Measurements from ENCODE around the gene TMEM219.

The TMEM219 gene

DNA sequence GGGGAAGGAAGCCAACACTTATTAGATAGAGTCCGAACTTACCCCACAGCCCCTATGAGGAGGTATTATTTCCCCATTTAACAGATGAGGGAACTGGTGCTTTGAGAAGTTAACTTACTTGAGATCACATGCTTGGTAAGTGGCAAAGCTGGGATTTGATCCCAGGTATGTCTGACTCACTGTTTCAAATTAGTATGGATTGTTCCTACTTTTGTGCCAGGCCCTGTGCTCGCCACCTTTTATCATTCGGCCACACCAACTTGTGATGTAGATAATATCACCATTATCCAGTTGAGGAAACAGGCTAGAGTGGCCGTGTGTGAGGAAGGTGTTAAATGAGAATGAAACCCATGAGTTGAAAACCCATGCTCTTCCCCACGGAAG is 22.9 kb downstream of the TMEM219 start:
- DNase-seq (ENCODE audit: insufficient read length): no peak
- FAIRE-seq: no peak
- TF ChIP-seq POLR2AphosphoS5 (IDR thresholded peaks at IDR 0.05; ENCODE audit: low read depth, low read length) (no peak), TAF1 (IDR thresholded peaks at IDR 0.05; ENCODE audit: borderline replicate concordance, low read depth, low read length) (no peak)

DNA sequence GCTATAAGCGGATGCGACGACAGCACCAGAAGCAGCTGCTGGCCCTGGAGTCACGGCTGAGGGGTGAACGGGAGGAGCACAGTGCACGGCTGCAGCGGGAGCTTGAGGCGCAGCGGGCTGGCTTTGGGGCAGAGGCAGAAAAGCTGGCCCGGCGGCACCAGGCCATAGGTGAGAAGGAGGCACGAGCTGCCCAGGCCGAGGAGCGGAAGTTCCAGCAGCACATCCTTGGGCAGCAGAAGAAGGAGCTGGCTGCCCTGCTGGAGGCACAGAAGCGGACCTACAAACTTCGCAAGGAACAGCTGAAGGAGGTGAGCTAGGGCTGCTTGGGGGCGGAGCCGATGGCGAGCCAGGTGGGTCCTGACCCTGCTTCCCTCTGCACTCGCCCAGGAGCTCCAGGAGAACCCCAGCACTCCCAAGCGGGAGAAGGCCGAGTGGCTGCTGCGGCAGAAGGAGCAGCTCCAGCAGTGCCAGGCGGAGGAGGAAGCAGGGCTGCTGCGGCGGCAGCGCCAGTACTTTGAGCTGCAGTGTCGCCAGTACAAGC is 23.5 kb downstream of the TMEM219 start:
- no peak for TF ChIP-seq POLR2AphosphoS5 (IDR thresholded peaks at IDR 0.05; ENCODE audit: low read depth, low read length)
- no peak for TF ChIP-seq TAF1 (IDR thresholded peaks at IDR 0.05; ENCODE audit: borderline replicate concordance, low read depth, low read length)
- TF ChIP-seq POLR2A (IDR thresholded peaks at IDR 0.05; ENCODE audit: low read depth, low read length): no peak
- no peak for DNase-seq (ENCODE audit: insufficient read length)
- no peak for FAIRE-seq

DNA sequence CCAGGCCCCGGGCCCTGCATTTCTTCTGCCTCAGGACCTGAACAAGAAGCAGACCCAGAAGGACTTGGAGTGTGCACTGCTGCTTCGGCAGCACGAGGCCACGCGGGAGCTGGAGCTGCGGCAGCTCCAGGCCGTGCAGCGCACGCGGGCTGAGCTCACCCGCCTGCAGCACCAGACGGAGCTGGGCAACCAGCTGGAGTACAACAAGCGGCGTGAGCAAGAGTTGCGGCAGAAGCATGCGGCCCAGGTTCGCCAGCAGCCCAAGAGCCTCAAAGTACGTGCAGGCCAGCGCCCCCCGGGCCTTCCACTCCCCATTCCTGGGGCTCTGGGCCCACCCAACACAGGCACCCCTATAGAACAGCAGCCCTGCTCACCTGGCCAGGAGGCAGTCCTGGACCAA is 24.4 kb downstream of the TMEM219 start:
- FAIRE-seq (no peak), DNase-seq (ENCODE audit: insufficient read length) (no peak)
- no peak for TF ChIP-seq POLR2AphosphoS5 (IDR thresholded peaks at IDR 0.05; ENCODE audit: low read depth, low read length)
- no peak for TF ChIP-seq POLR2A (IDR thresholded peaks at IDR 0.05; ENCODE audit: low read depth, low read length)
- TF ChIP-seq TAF1 (IDR thresholded peaks at IDR 0.05; ENCODE audit: borderline replicate concordance, low read depth, low read length): no peak

DNA sequence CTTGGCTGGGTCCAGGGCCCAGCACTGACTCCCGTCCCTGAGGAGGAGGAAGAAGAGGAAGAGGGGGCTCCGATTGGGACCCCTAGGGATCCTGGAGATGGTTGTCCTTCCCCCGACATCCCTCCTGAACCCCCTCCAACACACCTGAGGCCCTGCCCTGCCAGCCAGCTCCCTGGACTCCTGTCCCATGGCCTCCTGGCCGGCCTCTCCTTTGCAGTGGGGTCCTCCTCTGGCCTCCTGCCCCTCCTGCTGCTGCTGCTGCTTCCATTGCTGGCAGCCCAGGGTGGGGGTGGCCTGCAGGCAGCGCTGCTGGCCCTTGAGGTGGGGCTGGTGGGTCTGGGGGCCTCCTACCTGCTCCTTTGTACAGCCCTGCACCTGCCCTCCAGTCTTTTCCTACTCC is 25.1 kb downstream of the TMEM219 start:
- TF ChIP-seq POLR2AphosphoS5 (IDR thresholded peaks at IDR 0.05; ENCODE audit: low read depth, low read length): no peak
- no peak for TF ChIP-seq POLR2A (IDR thresholded peaks at IDR 0.05; ENCODE audit: low read depth, low read length)
- no peak for TF ChIP-seq TAF1 (IDR thresholded peaks at IDR 0.05; ENCODE audit: borderline replicate concordance, low read depth, low read length)
- DNase-seq (ENCODE audit: insufficient read length): no peak
- no peak for FAIRE-seq

DNA sequence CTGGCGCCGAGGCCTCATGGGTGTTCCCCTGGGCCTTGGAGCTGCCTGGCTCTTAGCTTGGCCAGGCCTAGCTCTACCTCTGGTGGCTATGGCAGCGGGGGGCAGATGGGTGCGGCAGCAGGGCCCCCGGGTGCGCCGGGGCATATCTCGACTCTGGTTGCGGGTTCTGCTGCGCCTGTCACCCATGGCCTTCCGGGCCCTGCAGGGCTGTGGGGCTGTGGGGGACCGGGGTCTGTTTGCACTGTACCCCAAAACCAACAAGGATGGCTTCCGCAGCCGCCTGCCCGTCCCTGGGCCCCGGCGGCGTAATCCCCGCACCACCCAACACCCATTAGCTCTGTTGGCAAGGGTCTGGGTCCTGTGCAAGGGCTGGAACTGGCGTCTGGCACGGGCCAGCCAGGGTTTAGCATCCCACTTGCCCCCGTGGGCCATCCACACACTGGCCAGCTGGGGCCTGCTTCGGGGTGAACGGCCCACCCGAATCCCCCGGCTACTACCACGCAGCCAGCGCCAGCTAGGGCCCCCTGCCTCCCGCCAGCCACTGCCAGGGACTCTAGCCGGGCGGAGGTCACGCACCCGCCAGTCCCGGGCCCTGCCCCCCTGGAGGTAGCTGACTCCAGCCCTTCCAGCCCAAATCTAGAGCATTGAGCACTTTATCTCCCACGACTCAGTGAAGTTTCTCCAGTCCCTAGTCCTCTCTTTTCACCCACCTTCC is 25.6 kb downstream of the TMEM219 start:
- TF ChIP-seq POLR2A (IDR thresholded peaks at IDR 0.05; ENCODE audit: low read depth, low read length) (no peak), POLR2AphosphoS5 (IDR thresholded peaks at IDR 0.05; ENCODE audit: low read depth, low read length) (no peak), TAF1 (IDR thresholded peaks at IDR 0.05; ENCODE audit: borderline replicate concordance, low read depth, low read length) (no peak)
- no peak for FAIRE-seq
- DNase-seq (ENCODE audit: insufficient read length): no peak

DNA sequence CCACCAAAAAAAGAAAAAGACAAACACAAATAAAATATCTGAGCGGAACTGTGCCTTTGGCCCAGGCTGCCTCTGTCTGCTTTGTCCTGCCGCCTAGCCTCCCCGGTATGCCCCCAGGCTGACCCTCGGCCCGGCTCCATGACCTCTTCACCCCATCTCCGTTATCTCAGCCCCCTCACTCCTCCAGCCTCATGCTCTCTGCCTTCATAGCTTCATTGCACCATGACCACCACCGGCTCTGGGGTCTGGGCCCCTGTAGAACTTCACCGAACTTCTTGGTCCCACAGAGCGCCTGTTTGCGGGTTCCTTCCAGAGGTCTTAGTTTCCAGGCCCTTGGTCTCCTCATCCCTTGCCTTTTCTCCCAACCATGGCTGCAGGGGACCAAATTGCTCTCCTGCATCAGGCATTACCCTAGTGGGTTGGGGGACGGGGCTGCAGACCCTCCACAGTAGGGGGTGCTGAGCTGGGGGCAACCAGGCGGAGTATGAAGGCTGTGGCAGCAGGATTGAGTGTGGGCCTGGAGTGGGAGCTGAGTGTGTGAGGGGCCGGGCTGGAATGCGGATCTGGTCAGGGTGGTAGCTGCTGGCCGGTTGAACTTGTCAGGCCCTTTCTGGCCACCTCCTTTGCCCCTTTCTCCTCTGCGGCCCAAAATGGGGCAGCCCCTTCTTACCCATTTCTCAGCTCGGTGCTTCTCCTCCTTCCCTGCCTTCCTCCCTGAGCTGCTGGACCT is 26.6 kb downstream of the TMEM219 start:
- no peak for DNase-seq (ENCODE audit: insufficient read length)
- FAIRE-seq: no peak
- TF ChIP-seq POLR2A (IDR thresholded peaks at IDR 0.05; ENCODE audit: low read depth, low read length) (no peak), POLR2AphosphoS5 (IDR thresholded peaks at IDR 0.05; ENCODE audit: low read depth, low read length) (no peak), TAF1 (IDR thresholded peaks at IDR 0.05; ENCODE audit: borderline replicate concordance, low read depth, low read length) (no peak)

DNA sequence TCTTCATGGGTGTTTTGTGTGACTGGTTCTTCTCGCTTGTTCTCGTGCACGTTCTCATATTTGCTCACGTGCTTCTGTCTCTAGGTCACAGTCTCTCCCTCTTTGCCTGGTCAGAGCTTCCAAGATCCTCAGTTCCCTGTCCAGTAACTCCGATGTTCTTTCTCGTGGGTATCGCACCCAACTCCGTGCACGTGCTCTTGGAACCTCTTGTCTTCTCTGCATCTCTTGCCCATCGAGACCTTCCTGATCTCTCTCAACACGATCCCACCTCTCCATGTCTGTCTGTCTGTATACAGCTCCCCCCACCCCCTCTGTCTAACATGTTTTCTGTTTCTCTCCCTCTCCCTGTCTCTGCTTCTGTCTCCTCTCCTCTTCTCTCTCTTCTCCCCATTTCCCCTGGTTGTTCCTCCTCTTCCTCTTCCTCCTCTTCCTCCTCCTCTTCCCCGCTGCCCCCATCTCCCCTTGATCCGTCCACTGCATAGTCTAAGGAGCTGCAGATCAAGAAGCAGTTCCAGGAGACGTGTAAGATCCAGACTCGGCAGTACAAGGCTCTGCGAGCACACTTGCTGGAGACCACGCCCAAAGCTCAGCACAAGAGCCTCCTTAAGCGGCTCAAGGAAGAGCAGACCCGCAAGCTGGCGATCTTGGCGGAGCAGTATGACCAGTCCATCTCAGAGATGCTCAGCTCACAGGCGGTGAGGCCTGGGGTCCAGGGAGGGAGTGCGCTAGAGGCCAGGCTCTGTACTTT is 27.4 kb downstream of the TMEM219 start:
- DNase-seq (ENCODE audit: insufficient read length) (no peak), FAIRE-seq (no peak)
- TF ChIP-seq TAF1 (IDR thresholded peaks at IDR 0.05; ENCODE audit: borderline replicate concordance, low read depth, low read length): no peak
- TF ChIP-seq POLR2A (IDR thresholded peaks at IDR 0.05; ENCODE audit: low read depth, low read length): no peak
- TF ChIP-seq POLR2AphosphoS5 (IDR thresholded peaks at IDR 0.05; ENCODE audit: low read depth, low read length): no peak

DNA sequence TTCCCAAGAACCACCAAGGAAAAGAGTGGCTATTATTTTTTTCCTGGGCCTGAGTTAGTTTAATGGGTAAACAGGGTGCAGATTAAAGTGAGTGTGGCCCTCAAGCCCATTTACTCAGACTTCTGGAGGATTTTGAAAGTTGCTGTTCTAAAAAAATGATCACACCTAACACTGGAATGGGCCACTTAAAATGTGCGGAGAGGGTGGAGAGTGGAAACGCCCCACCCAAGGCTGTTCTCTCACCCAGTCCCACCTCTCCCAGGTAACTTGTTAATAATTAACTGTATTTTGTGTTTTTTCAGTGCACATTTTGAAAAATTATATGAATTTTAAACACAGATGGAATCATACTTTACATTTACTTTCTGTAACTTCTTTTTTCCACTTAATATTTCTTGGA is 28.2 kb downstream of the TMEM219 start:
- no peak for DNase-seq (ENCODE audit: insufficient read length)
- TF ChIP-seq POLR2AphosphoS5 (IDR thresholded peaks at IDR 0.05; ENCODE audit: low read depth, low read length) (no peak), POLR2A (IDR thresholded peaks at IDR 0.05; ENCODE audit: low read depth, low read length) (no peak), TAF1 (IDR thresholded peaks at IDR 0.05; ENCODE audit: borderline replicate concordance, low read depth, low read length) (no peak)
- FAIRE-seq: no peak

DNA sequence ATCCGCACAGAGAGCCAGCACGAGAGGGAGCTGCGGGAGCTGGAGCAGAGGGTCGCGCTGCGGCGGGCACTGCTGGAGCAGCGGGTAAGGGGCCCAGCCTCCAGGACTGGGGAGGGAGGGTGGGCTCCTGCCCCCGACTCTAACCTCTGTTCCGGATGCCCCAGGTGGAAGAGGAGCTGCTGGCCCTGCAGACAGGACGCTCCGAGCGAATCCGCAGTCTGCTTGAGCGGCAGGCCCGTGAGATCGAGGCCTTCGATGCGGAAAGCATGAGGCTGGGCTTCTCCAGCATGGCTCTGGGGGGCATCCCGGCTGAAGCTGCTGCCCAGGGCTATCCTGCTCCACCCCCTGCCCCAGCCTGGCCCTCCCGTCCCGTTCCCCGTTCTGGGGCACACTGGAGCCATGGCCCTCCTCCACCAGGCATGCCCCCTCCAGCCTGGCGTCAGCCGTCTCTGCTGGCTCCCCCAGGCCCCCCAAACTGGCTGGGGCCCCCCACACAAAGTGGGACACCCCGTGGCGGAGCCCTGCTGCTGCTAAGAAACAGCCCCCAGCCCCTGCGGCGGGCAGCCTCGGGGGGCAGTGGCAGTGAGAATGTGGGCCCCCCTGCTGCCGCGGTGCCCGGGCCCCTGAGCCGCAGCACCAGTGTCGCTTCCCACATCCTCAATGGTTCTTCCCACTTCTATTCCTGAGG is 29.1 kb downstream of the TMEM219 start:
- TF ChIP-seq TAF1 (IDR thresholded peaks at IDR 0.05; ENCODE audit: borderline replicate concordance, low read depth, low read length) (no peak), POLR2A (IDR thresholded peaks at IDR 0.05; ENCODE audit: low read depth, low read length) (no peak), POLR2AphosphoS5 (IDR thresholded peaks at IDR 0.05; ENCODE audit: low read depth, low read length) (no peak)
- FAIRE-seq (no peak), DNase-seq (ENCODE audit: insufficient read length) (no peak)

DNA sequence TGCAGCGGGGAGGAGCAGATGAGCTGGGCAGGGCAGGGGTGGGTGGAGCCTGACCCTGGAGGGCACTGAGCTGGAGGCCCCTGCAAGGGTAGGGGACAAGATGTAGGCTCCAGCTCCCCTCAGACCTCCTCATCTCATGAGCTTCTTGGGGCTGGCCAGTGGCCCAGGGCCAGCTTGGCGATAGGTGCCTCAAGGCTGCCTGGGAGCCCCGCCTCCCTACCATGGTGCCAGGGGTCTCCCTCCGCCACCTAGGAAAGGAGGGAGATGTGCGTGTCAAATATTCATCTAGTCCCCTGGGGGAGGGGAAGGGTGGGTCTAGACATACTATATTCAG is 29.7 kb downstream of the TMEM219 start:
- no peak for TF ChIP-seq POLR2AphosphoS5 (IDR thresholded peaks at IDR 0.05; ENCODE audit: low read depth, low read length)
- TF ChIP-seq TAF1 (IDR thresholded peaks at IDR 0.05; ENCODE audit: borderline replicate concordance, low read depth, low read length): no peak
- TF ChIP-seq POLR2A (IDR thresholded peaks at IDR 0.05; ENCODE audit: low read depth, low read length): 0 out of 2 replicates have a peak, but pooled peaks have one; percentile 28
- DNase-seq (ENCODE audit: insufficient read length) (no peak), FAIRE-seq (no peak)
